Cardiac septum (tissue), 1 donor: ENCODE data around the gene SENP7. TPM values are rescaled to one million over a fixed set of nuclear protein-coding genes. Genes with fewer than 3 reads are reported as not detected.
"Not testable (repeated sequence)": the region's sequence is repeated elsewhere in the genome, so short reads cannot be mapped to it uniquely, and the experiment has no call there.

Experiments used
- DNase-seq: peaks from one replicate; pipeline ENCODE4 v3.0.0-alpha.2; 2020; ENCODE audit warnings: low spot score
- intact Hi-C: fragments of 100-400 bp; cut with DNase I; formaldehyde crosslinking; loops from one replicate; pipeline ENCODE4 v1.14.0; 2022
- total RNA-seq: library from RNA; stranded (reverse); fragmentation: NEBNext Ultra II Directional; extraction: Animal tissue kit (Norgen Biotek cat#: 25700); gene quantifications from one replicate; pipeline ENCODE4 v1.2.1, GENCODE V29; 2021
- donor health status: DM: no; HTN: no; CAD: no.

The SENP7 gene
- total RNA-seq, 1 donor from 2014 or later: 11.0 TPM

- no peak for DNase-seq
- intact Hi-C loops: loop anchor here (5.0 to 10.0 kb wide), 2 partner anchors 148 to 315 kb away; no protein-coding TSS in a partner anchor
Measured at GRCh38 chr3:101379658-101380376, 133.2 kb downstream of the SENP7 start.

- intact Hi-C loops: no loop called here
- DNase-seq: no peak
Measured at GRCh38 chr3:101377796-101378195, 135.2 kb downstream of the SENP7 start.

GRCh38 chr3:101377209-101377608 is 135.8 kb downstream of the SENP7 start:
- no peak for DNase-seq
- intact Hi-C loops: no loop called here

GRCh38 chr3:101375586-101375985 is 137.4 kb downstream of the SENP7 start:
- no peak for DNase-seq
- intact Hi-C loops: no loop called here

- no peak for DNase-seq
- intact Hi-C loops: no loop called here
Measured at GRCh38 chr3:101362406-101362805, 150.6 kb downstream of the SENP7 start.

GRCh38 chr3:101351829-101352228 is 161.2 kb downstream of the SENP7 start:
- no peak for DNase-seq
- intact Hi-C loops: no loop called here

GRCh38 chr3:101340591-101340990 is 172.4 kb downstream of the SENP7 start:
- no peak for DNase-seq
- intact Hi-C loops: no loop called here

- intact Hi-C loops: no loop called here
- no peak for DNase-seq
Measured at GRCh38 chr3:101333883-101334282, 179.1 kb downstream of the SENP7 start.

- no peak for DNase-seq
- intact Hi-C loops: no loop called here
Measured at GRCh38 chr3:101329016-101329673, 183.9 kb downstream of the SENP7 start.

- DNase-seq: no peak
- intact Hi-C loops: no loop called here
Measured at GRCh38 chr3:101325393-101326134, 187.4 kb downstream of the SENP7 start.

- DNase-seq: no peak
- intact Hi-C loops: no loop called here
Measured at GRCh38 chr3:101320475-101320874, 192.5 kb downstream of the SENP7 start, which contains the start of gene IMPG2. TSS of gene IMPG2 (minus strand) at chr3:101320575. CDS start at chr3:101320372, 203 bp downstream.

- intact Hi-C loops: no loop called here
- no peak for DNase-seq
Measured at GRCh38 chr3:101319531-101319930, 193.5 kb downstream of the SENP7 start.

GRCh38 chr3:101312545-101312944 is 200.5 kb downstream of the SENP7 start:
- intact Hi-C loops: no loop called here
- DNase-seq: no peak

GRCh38 chr3:101311676-101312075 is 201.3 kb downstream of the SENP7 start:
- intact Hi-C loops: no loop called here
- DNase-seq: no peak

- DNase-seq: no peak
- intact Hi-C loops: no loop called here
Measured at GRCh38 chr3:101310978-101311375, 202.0 kb downstream of the SENP7 start.

GRCh38 chr3:101308147-101308772 is 204.8 kb downstream of the SENP7 start:
- DNase-seq, intact Hi-C loops: not testable (repeated sequence)

- intact Hi-C loops: no loop called here
- no peak for DNase-seq
Measured at GRCh38 chr3:101303836-101304235, 209.2 kb downstream of the SENP7 start.

- no peak for DNase-seq
- intact Hi-C loops: no loop called here
Measured at GRCh38 chr3:101303089-101303731, 209.8 kb downstream of the SENP7 start.

- no peak for DNase-seq
- intact Hi-C loops: no loop called here
Measured at GRCh38 chr3:101300073-101300472, 212.9 kb downstream of the SENP7 start.

- DNase-seq: no peak
- intact Hi-C loops: no loop called here
Measured at GRCh38 chr3:101292027-101292426, 221.0 kb downstream of the SENP7 start.
